GM12891 (cell line): ENCODE measurements around the gene KIF15.

Experiments used
- PAX5 ChIP-seq: IDR thresholded peaks from 2 replicates; pipeline ENCODE4 v1.6.1; 2011; ENCODE audit warnings: low read length, moderate library complexity, mild to moderate bottlenecking; ENCODE audit not compliant: insufficient read depth, severe bottlenecking
- POLR2A ChIP-seq: IDR thresholded peaks from 2 replicates; pipeline ENCODE4 v1.6.1; 2011; ENCODE audit warnings: low read depth, low read length, control low read depth
- POLR2AphosphoS5 ChIP-seq: IDR thresholded peaks from 2 replicates; pipeline ENCODE4 v1.6.1; 2011; ENCODE audit warnings: low read depth, low read length, control low read depth
- POU2F2 ChIP-seq: IDR thresholded peaks from 2 replicates; pipeline ENCODE4 v1.6.1; 2011; ENCODE audit warnings: low read depth, mild to moderate bottlenecking, control low read depth, low read length, moderate library complexity
- SPI1 ChIP-seq: IDR thresholded peaks from 2 replicates; pipeline ENCODE4 v1.6.1; 2011; ENCODE audit warnings: low read depth, low read length, control low read depth
- TAF1 ChIP-seq: IDR thresholded peaks from 2 replicates; pipeline ENCODE4 v1.6.1; 2011; ENCODE audit warnings: low read depth, low read length, control low read depth

DNA sequence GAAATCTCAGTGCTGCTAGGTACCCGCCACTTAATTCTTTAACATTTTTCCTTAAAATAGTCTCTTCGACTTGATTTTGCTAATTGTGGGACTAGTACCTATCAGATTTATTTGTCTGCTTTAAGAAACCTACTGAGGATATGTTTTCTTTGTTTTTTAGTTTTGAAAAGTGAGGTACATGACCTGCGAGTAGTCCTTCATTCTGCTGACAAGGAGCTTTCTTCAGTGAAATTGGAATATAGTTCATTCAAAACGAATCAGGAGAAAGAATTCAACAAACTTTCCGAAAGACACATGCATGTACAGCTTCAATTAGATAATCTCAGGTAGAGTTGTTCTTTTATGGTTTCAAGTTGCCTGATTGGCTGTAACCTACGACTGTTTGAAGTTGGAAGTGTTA, 53.2 kb downstream of the KIF15 start:
- TF ChIP-seq TAF1 (no peak), POLR2A (no peak), POLR2AphosphoS5 (no peak), PAX5 (no peak), SPI1 (no peak), POU2F2 (no peak)
